Fibroblast of villous mesenchyme (primary cell): Measurements from ENCODE around the gene LRP5. TPM values are rescaled to one million over a fixed set of nuclear protein-coding genes. Genes with fewer than 3 reads are reported as not detected.
"Not testable (repeated sequence)": the region's sequence is repeated elsewhere in the genome, so short reads cannot be mapped to it uniquely, and the experiment has no call there.

Source experiments
- DNase-seq: peaks from one replicate; pipeline ENCODE4 v3.0.0-alpha.2; 2010; ENCODE audit warnings: low read depth
- H3K4me3 ChIP-seq: 2 replicates; pipeline ENCODE4 v1.5.1; 2011; ENCODE audit warnings: low read depth, mild to moderate bottlenecking, low read length
- CTCF ChIP-seq: IDR thresholded peaks from 2 replicates; pipeline ENCODE4 v1.5.1; 2012; ENCODE audit warnings: low read depth, mild to moderate bottlenecking, low read length; ENCODE audit not compliant: insufficient read depth
- total RNA-seq: library from RNA; depleted of rRNA; stranded (reverse); fragments of >200 nt; gene quantifications from 2 replicates; pipeline ENCODE4 v1.2.3, GENCODE V29; 2012

The LRP5 gene
- total RNA-seq, 1 donor, result 31.5 TPM

GRCh38 chr11:68282141-68282860 lies 30.1 kb upstream of the LRP5 start:
- TF ChIP-seq CTCF, result no peak
- DNase-seq, result no peak
- no peak overlapping the region for H3K4me3 ChIP-seq

DNA sequence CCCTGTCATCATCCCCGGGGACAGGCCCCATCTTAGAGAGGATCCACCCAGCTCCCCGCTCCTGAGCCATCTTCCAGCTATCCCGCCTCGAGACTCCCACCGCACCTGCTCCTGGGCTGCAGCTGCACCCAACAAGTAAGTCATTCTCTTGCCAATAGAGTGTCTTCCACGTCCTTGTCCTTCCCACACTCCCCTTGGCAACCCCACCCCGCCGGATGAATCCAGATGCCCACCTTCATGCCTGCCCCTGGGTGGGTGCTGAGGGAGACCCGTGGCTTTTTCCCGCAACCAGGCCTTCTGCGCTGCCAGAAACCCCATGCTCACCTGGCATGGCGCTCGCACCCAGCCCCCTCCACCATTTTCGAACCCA lies 29.5 kb upstream of the LRP5 start:
- H3K4me3 ChIP-seq, result no peak overlapping the region
- no peak for TF ChIP-seq CTCF
- DNase-seq, result no peak

- H3K4me3 ChIP-seq, DNase-seq: not testable (repeated sequence)
Observed at GRCh38 chr11:68284588-68284987, 27.8 kb upstream of the LRP5 start.

GRCh38 chr11:68287419-68287818 lies 25.0 kb upstream of the LRP5 start:
- DNase-seq, result no peak
- no peak for TF ChIP-seq CTCF
- H3K4me3 ChIP-seq, result no peak overlapping the region

DNA sequence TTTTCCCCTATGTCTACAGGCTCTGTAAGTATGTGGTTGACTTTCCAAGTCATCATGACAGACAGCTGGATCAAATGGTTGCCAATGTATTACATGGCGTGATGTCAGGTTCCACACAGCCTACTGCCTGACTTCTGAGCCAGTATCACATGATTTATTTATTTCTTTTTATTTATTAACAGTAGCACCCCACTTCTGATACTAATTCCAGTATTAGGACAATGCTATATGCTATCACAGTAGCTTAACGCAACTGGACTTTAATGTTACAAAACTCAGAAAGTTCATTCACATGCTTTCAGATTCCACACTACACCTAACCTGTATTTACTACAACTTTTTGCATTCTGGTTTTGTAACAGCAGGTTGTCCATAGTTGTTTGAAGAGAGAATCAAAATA lies 22.9 kb upstream of the LRP5 start:
- no peak for TF ChIP-seq CTCF
- H3K4me3 ChIP-seq, result no peak overlapping the region
- no peak for DNase-seq

GRCh38 chr11:68293708-68294107 lies 18.7 kb upstream of the LRP5 start:
- no peak overlapping the region for H3K4me3 ChIP-seq
- TF ChIP-seq CTCF, result no peak
- DNase-seq, result no peak

- H3K4me3 ChIP-seq, result no peak overlapping the region
- TF ChIP-seq CTCF, result no peak
- DNase-seq, result no peak
Observed at GRCh38 chr11:68295271-68295670, 17.1 kb upstream of the LRP5 start.
